B cell (primary cell): Measurements from ENCODE around the gene PRR35. TPM values are rescaled to one million over a fixed set of nuclear protein-coding genes. Genes with fewer than 3 reads are reported as not detected.

Experiments
- ATAC-seq: fragments of 200-7000 bp; cut with Tn5 transposase; one replicate; pipeline ENCODE4 v1.10.0; 2021; ENCODE audit warnings: low read depth, mild to moderate bottlenecking, moderate number of reproducible peaks, moderate library complexity
- CTCF ChIA-PET: fragments of 350-600 bp; sonication (Branson Sonifier 250); formaldehyde crosslinking; loops from one replicate; lab custom pipeline; 2021; ENCODE audit warnings: antibody characterized with exemption, inconsistent platforms; lab: Charles Lee
- POLR2A ChIA-PET: fragments of 350-600 bp; sonication (Branson Sonifier 250); formaldehyde crosslinking; loops from one replicate; lab custom pipeline; 2021; ENCODE audit warnings: antibody characterized with exemption; lab: Charles Lee
- DNase-seq: peaks from one replicate; pipeline ENCODE4 v3.0.0; 2013
- H2AFZ ChIP-seq: 2 replicates; pipeline ENCODE4 v1.6.1; 2012; ENCODE audit warnings: mild to moderate bottlenecking, low read depth, low read length; ENCODE audit not compliant: insufficient read depth, poor library complexity, severe bottlenecking
- H3K27ac ChIP-seq, 2 donors: 1 replicate in 1 of 2; 2 replicates in 1 of 2; pipeline ENCODE4 v1.5.1; 2012 to 2013; ENCODE audit warnings: low read length in 2 of 2, mild to moderate bottlenecking in 2 of 2, moderate library complexity in 1 of 2
- H3K27me3 ChIP-seq, 4 experiments: fragments of 200-600 bp in 1 of 4; sonication (generic) in 1 of 4; replicated peaks in 1 of 4; 1 replicate in 2 of 4; 2 replicates in 2 of 4; pipeline versions ENCODE4 v1.6.1 to v1.7.0; 2013 to 2016; ENCODE audit warnings: low read length in 3 of 4, mild to moderate bottlenecking in 2 of 4, mixed read lengths in 1 of 4, moderate library complexity in 1 of 4; ENCODE audit not compliant: insufficient read depth in 4 of 4, control insufficient read depth in 3 of 4; ENCODE audit errors: control extremely low read depth in 1 of 4
- H3K36me3 ChIP-seq, 2 experiments: replicated peaks in 1 of 2; 1 replicate in 1 of 2; 2 replicates in 1 of 2; pipeline versions ENCODE4 v1.6.1 to v1.7.1; 2013; ENCODE audit warnings: low read length in 1 of 2; ENCODE audit not compliant: insufficient read depth in 2 of 2, control insufficient read depth in 1 of 2; ENCODE audit errors: control extremely low read depth in 1 of 2, extremely low read depth in 1 of 2
- H3K4me1 ChIP-seq, 2 donors: fragments of 200-600 bp in 1 of 2; sonication (generic) in 1 of 2; 1 replicate in 1 of 2; 2 replicates in 1 of 2; pipeline versions ENCODE4 v1.5.1 to v1.6.1; 2013 to 2017; ENCODE audit warnings: low read length in 2 of 2; ENCODE audit not compliant: control insufficient read depth in 2 of 2, insufficient read depth in 2 of 2
- H3K4me2 ChIP-seq: replicated peaks from 2 replicates; pipeline ENCODE3; 2012; ENCODE audit warnings: mild to moderate bottlenecking, low read depth, low read length; ENCODE audit not compliant: poor library complexity, severe bottlenecking
- H3K4me3 ChIP-seq, 5 experiments: fragments of 200-600 bp in 1 of 5; sonication (generic) in 1 of 5; 1 replicate in 3 of 5; 2 replicates in 2 of 5; pipeline versions ENCODE4 v1.5.1 to v1.7.0; 2011 to 2016; ENCODE audit warnings: low read length in 4 of 5, mild to moderate bottlenecking in 4 of 5, low read depth in 2 of 5, control low read depth in 1 of 5, moderate library complexity in 1 of 5; ENCODE audit not compliant: insufficient read depth in 1 of 5; ENCODE audit errors: control extremely low read depth in 1 of 5, extremely low read depth in 1 of 5
- H3K79me2 ChIP-seq: fragments of 200-600 bp; sonication (generic); one replicate; pipeline ENCODE4 v1.6.0; 2016; ENCODE audit warnings: low read length; ENCODE audit not compliant: control insufficient read depth, insufficient read depth
- H3K9ac ChIP-seq: fragments of 200-600 bp; sonication (generic); 2 replicates; pipeline ENCODE4 v1.6.1; 2017; ENCODE audit warnings: mild to moderate bottlenecking, low read length, moderate library complexity
- H3K9me3 ChIP-seq, 3 donors: one replicate each; pipeline versions ENCODE4 v1.6.1 to v1.7.1; 2013; ENCODE audit warnings: low read length in 2 of 3; ENCODE audit not compliant: control insufficient read depth in 2 of 3, insufficient read depth in 1 of 3; ENCODE audit errors: control extremely low read depth in 1 of 3
- H4K20me1 ChIP-seq: 2 replicates; pipeline ENCODE4 v1.6.0; 2012; ENCODE audit warnings: mild to moderate bottlenecking, low read length; ENCODE audit not compliant: insufficient read depth, control insufficient read depth, poor library complexity, severe bottlenecking
- H3K27ac Mint-ChIP-seq: one replicate; pipeline ENCODE4 v1.8.0; 2021; ENCODE audit warnings: mixed read lengths
- H3K27me3 Mint-ChIP-seq: one replicate; pipeline ENCODE4 v1.8.0; 2021; ENCODE audit warnings: mixed read lengths
- H3K4me1 Mint-ChIP-seq: one replicate; pipeline ENCODE4 v1.8.0; 2021; ENCODE audit warnings: mixed read lengths
- H3K4me3 Mint-ChIP-seq: one replicate; pipeline ENCODE4 v1.8.0; 2021; ENCODE audit warnings: mixed read lengths
- H3K9me3 Mint-ChIP-seq: one replicate; pipeline ENCODE4 v1.8.0; 2022; ENCODE audit warnings: mixed read lengths; ENCODE audit not compliant: insufficient read depth
- CTCF ChIP-seq: fragments of 200-600 bp; IDR thresholded peaks from one replicate; pipeline ENCODE4 v1.8.0; 2022; ENCODE audit warnings: antibody characterized with exemption, mild to moderate bottlenecking
- EZH2 ChIP-seq: IDR thresholded peaks from 2 replicates; pipeline ENCODE4 v1.6.1; 2012; ENCODE audit warnings: borderline replicate concordance, low read depth, mild to moderate bottlenecking, moderate library complexity, low read length; ENCODE audit not compliant: insufficient read depth, poor library complexity, severe bottlenecking
- WGBS: methylation state at CpG from one replicate; pipeline ENCODE4 v1.1.5; 2013; ENCODE audit warnings: missing lambda C conversion rate; ENCODE audit not compliant: insufficient coverage; 5-methylcytosine and 5-hydroxymethylcytosine counted together
- intact Hi-C: fragments of 100-400 bp; cut with micrococcal nuclease; formaldehyde crosslinking; loops from one replicate; pipeline ENCODE4 v1.10.0; 2022
- polyA plus RNA-seq: library from polyadenylated mRNA; depleted of rRNA; stranded (reverse); fragments of >200 nt; gene quantifications from 2 replicates; pipeline ENCODE4 v1.2.3, GENCODE V29; 2012
- total RNA-seq, 2 donors: library from RNA; stranded (reverse); fragments of 120-200 nt in 1 of 2; gene quantifications; 1 replicate in 1 of 2; 2 replicates in 1 of 2; pipeline versions ENCODE4 v1.2.3 to v1.2.4, GENCODE V29; 2013 to 2022

PRR35 gene
- total and polyA plus RNA-seq, 2 donors (not counting 1 experiment from before 2014, with no cell fraction given): not detected

GRCh38 chr16:515939-516226 lies 44.3 kb upstream of the PRR35 start:
- Mint-ChIP-seq H3K4me1 (no peaks in the 10 kb centered on the region), H3K27me3 (no peaks in the 10 kb centered on the region), H3K9me3 (no peaks in the 10 kb centered on the region), H3K4me3 (no peak overlapping the region), H3K27ac (no peak overlapping the region)
- Histone ChIP-seq H3K9me3 (no peaks in the 10 kb centered on the region), H3K9ac (no peak overlapping the region), H4K20me1 (no peaks in the 10 kb centered on the region), H3K4me2 (no peak overlapping the region), H3K27me3 (no peaks in the 10 kb centered on the region), H3K4me3 (no peak overlapping the region), H3K27ac (no peak overlapping the region), H3K79me2 (no peaks in the 10 kb centered on the region), H2AFZ (no peak overlapping the region), H3K4me1 (no peaks in the 10 kb centered on the region), H3K36me3 (peaks cover 0 to 2% of the 10 kb centered on the region in 2 experiments)
- TF ChIP-seq CTCF: no peak
- intact Hi-C loops: no loop called here
- ChIA-PET POLR2A (no interaction called here), CTCF (no interaction called here)
- DNase-seq (no peak), ATAC-seq (no peak)
- 96% methylated on average over 10 of the region's 11 CpGs for WGBS

- no peaks in the 10 kb centered on the region for H3K27me3 ChIP-seq
- Mint-ChIP-seq H3K9me3 (no peaks in the 10 kb centered on the region), H3K4me1 (no peaks in the 10 kb centered on the region), H3K4me3 (no peak overlapping the region), H3K27ac (no peak overlapping the region), H3K27me3 (no peaks in the 10 kb centered on the region)
- no peaks in the 10 kb centered on the region for H3K9me3 ChIP-seq
- no peaks in the 10 kb centered on the region for H3K79me2 ChIP-seq
- ATAC-seq: no peak
- H3K36me3 ChIP-seq: peaks cover 0 to 2% of the 10 kb centered on the region in 2 experiments
- ChIA-PET POLR2A (no interaction called here), CTCF (no interaction called here)
- WGBS: 98% methylated on average over 7 of the region's 8 CpGs
- no peak overlapping the region for H3K27ac ChIP-seq
- no peak overlapping the region for H3K4me2 ChIP-seq
- H3K4me3 ChIP-seq: no peak overlapping the region
- intact Hi-C loops: no loop called here
- no peaks in the 10 kb centered on the region for H4K20me1 ChIP-seq
- no peak for TF ChIP-seq EZH2
- TF ChIP-seq CTCF: no peak
- H2AFZ ChIP-seq: no peak overlapping the region
- H3K4me1 ChIP-seq: no peaks in the 10 kb centered on the region
- DNase-seq: no peak
- no peak overlapping the region for H3K9ac ChIP-seq
Measured at GRCh38 chr16:516301-516700, 43.9 kb upstream of the PRR35 start.
